Common myeloid progenitor, CD34-positive (primary cell): ENCODE data around the gene ARHGAP26.

ENCODE experiments used
- CTCF ChIA-PET: fragments of 350-600 bp; sonication (Branson Sonifier 250); formaldehyde crosslinking; loops from one replicate; lab custom pipeline; 2021; ENCODE audit warnings: antibody characterized with exemption; lab: Charles Lee
- POLR2A ChIA-PET: fragments of 350-600 bp; sonication (Branson Sonifier 250); formaldehyde crosslinking; loops from one replicate; lab custom pipeline; 2021; ENCODE audit warnings: antibody characterized with exemption; lab: Charles Lee
- DNase-seq, 3 donors: peaks; one replicate each; pipeline versions ENCODE4 v3.0.0 to v3.0.0-alpha.2; 2013
- H3K27ac ChIP-seq, 2 experiments: 1 replicate in 1 of 2; 2 replicates in 1 of 2; pipeline ENCODE4 v1.7.0; 2013; ENCODE audit warnings: inconsistent platforms in 2 of 2, low read length in 2 of 2, mild to moderate bottlenecking in 2 of 2, low read depth in 1 of 2, moderate library complexity in 1 of 2; ENCODE audit not compliant: severe bottlenecking in 2 of 2, insufficient read depth in 1 of 2, poor library complexity in 1 of 2
- H3K27me3 ChIP-seq, 5 experiments: replicated peaks in 2 of 5; 1 replicate in 3 of 5; 2 replicates in 2 of 5; pipeline versions ENCODE4 v1.6.1 to v1.7.0; 2013; ENCODE audit warnings: low read length in 4 of 5, mild to moderate bottlenecking in 2 of 5, moderate library complexity in 2 of 5, inconsistent platforms in 1 of 5; ENCODE audit not compliant: insufficient read depth in 5 of 5, control insufficient read depth in 4 of 5
- H3K36me3 ChIP-seq, 4 experiments: 1 replicate in 2 of 4; 2 replicates in 2 of 4; pipeline versions ENCODE4 v1.6.1 to v1.7.0; 2013; ENCODE audit warnings: low read length in 3 of 4, control low read depth in 1 of 4, mild to moderate bottlenecking in 1 of 4; ENCODE audit not compliant: control insufficient read depth in 4 of 4, insufficient read depth in 4 of 4
- H3K4me1 ChIP-seq, 4 experiments: 1 replicate in 3 of 4; 2 replicates in 1 of 4; pipeline versions ENCODE4 v1.6.1 to v1.7.1; 2013; ENCODE audit warnings: low read length in 3 of 4, mild to moderate bottlenecking in 3 of 4, control low read depth in 1 of 4, inconsistent platforms in 1 of 4, moderate library complexity in 1 of 4; ENCODE audit not compliant: control insufficient read depth in 4 of 4, insufficient read depth in 4 of 4; ENCODE audit errors: control extremely low read depth in 1 of 4
- H3K4me3 ChIP-seq, 7 experiments: 1 replicate in 4 of 7; 2 replicates in 3 of 7; pipeline versions ENCODE4 v1.5.1 to v1.7.0; 2013; ENCODE audit warnings: mild to moderate bottlenecking in 7 of 7, low read length in 6 of 7, moderate library complexity in 6 of 7, inconsistent platforms in 2 of 7, low read depth in 2 of 7, control low read depth in 1 of 7; ENCODE audit not compliant: insufficient read depth in 4 of 7, control insufficient read depth in 1 of 7; ENCODE audit errors: extremely low read depth in 1 of 7
- H3K9me3 ChIP-seq, 5 experiments: 1 replicate in 4 of 5; 2 replicates in 1 of 5; pipeline versions ENCODE4 v1.6.1 to v1.7.1; 2013; ENCODE audit warnings: low read length in 4 of 5, mild to moderate bottlenecking in 2 of 5, inconsistent platforms in 1 of 5, low read depth in 1 of 5, moderate library complexity in 1 of 5; ENCODE audit not compliant: control insufficient read depth in 4 of 5, insufficient read depth in 2 of 5; ENCODE audit errors: control extremely low read depth in 1 of 5
- WGBS: methylation state at CpG from one replicate; pipeline ENCODE4 v1.1.5; 2013; ENCODE audit not compliant: insufficient coverage; 5-methylcytosine and 5-hydroxymethylcytosine counted together

Gene ARHGAP26

DNA sequence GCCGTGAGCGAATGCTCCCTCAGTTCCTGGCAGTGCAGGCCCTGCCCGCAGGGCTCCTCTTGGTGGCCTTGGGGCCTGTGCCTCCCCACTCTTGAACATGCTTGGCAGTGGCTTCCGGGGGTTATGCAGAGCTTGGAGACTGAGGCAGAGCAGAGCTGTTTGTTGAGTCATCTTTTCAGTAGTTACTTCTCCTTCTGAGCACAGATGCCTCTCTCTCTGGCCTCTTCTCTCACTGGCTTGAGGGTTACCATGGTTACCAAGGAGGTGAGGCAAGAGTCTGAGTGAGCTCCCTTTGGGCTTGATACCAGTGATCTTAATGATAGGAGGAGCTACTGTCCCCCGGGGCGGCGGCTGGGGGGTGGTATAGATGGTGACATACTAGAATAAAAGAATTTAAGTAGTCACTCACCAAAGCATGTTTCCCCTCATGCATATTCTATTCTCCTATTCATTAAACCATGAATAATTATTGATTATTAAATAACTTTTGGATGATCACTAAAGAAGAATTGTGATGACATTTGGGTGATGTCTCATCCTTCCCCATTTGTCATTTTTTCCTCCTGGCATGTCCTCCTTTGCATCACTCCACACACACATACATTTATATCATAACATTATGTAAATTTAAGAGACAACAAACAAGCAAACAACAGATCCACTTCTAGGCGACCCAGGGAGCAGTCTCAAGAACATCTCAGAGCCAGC lies 111.1 kb downstream of the ARHGAP26 start:
- no peaks in the 10 kb centered on the region for H3K27me3 ChIP-seq
- H3K27ac ChIP-seq = peak overlapping the region in 1 of 2 experiments; percentile 45
- 96% methylated on average over 4 of the region's 8 CpGs for WGBS
- peaks cover 0 to 3% (median 0%) of the 10 kb centered on the region in 4 experiments for H3K36me3 ChIP-seq
- DNase-seq = peak; percentile 63 to 93 (median 93)
- CTCF ChIA-PET = interaction anchor here (0.5 to 27.9 kb wide), 29 partner anchors 9 to 274 kb away, joined by 3 to 1011 read pairs (median 5); partner anchors contain the start of gene ARHGAP26
- H3K9me3 ChIP-seq = no peaks in the 10 kb centered on the region
- POLR2A ChIA-PET = interaction anchor here (0.7 to 1.7 kb wide), 2 partner anchors 164 to 698 kb away, joined by 4 to 8 read pairs; no protein-coding TSS in a partner anchor
- no peak overlapping the region for H3K4me3 ChIP-seq
- peaks cover 4 to 12% (median 8%) of the 10 kb centered on the region in 4 experiments for H3K4me1 ChIP-seq

DNA sequence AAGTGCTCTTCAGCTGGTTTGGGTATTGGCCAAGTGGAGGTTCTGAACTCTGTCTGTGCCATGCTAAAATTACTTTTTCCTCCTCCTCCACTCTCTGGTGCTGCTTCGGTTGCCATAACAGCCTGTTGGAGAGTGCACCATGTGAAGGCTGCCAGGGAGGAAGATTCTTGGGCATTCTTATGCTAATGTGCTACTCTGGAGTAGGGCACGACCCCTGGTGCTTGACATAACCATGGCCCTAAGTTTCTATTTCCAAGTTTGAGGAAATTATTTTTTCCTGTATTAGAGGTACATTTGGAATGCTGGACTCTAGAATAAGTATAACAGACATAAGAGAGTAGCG lies 111.6 kb downstream of the ARHGAP26 start:
- DNase-seq = no peak
- WGBS = 100% methylated on average over 2 of the region's 3 CpGs
- Histone ChIP-seq H3K4me1 (peaks cover 4 to 12% (median 8%) of the 10 kb centered on the region in 4 experiments), H3K9me3 (no peaks in the 10 kb centered on the region), H3K27me3 (no peaks in the 10 kb centered on the region), H3K36me3 (peaks cover 0 to 3% (median 0%) of the 10 kb centered on the region in 4 experiments), H3K27ac (no peak overlapping the region), H3K4me3 (no peak overlapping the region)
- CTCF ChIA-PET = interaction anchor here (1.2 to 27.9 kb wide), 13 partner anchors 8 to 228 kb away, joined by 3 to 1011 read pairs (median 11); partner anchors contain the start of gene ARHGAP26
- POLR2A ChIA-PET = interaction anchor here (1.7 kb wide), 1 partner anchor 165 kb away, joined by 8 read pairs; no protein-coding TSS in a partner anchor

DNA sequence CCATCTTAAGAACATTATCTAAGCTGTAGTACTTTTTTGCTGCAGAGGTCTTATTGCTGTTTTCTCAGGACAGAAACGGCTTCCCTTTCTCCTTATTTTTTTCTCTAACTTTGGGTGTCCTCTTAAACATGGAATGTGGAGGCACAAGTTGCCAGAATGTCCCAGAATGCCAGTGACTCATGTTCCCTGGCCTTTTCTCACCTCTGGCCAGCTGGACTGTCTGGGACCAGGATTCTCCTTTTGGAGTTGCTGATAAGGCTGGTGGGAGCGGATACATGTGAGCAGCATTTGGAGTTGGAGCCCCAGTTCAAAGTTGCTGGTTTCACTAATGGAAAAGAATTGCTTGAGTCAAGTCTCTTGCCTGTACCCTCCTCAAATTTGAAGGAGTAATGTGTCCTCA lies 112.8 kb downstream of the ARHGAP26 start:
- no peak for DNase-seq
- H3K9me3 ChIP-seq = no peaks in the 10 kb centered on the region
- H3K27me3 ChIP-seq = no peaks in the 10 kb centered on the region
- H3K36me3 ChIP-seq = peaks cover 0 to 7% (median 0%) of the 10 kb centered on the region in 4 experiments
- no peak overlapping the region for H3K27ac ChIP-seq
- H3K4me3 ChIP-seq = no peak overlapping the region
- ChIA-PET CTCF (interaction anchor here (0.8 to 27.9 kb wide), 11 partner anchors 8 to 273 kb away, joined by 3 to 1011 read pairs (median 3); partner anchors contain the start of gene ARHGAP26), POLR2A (no interaction called here)
- WGBS = 96% methylated on average over 2 of the region's 2 CpGs
- H3K4me1 ChIP-seq = peaks cover 4 to 12% (median 8%) of the 10 kb centered on the region in 4 experiments

DNA sequence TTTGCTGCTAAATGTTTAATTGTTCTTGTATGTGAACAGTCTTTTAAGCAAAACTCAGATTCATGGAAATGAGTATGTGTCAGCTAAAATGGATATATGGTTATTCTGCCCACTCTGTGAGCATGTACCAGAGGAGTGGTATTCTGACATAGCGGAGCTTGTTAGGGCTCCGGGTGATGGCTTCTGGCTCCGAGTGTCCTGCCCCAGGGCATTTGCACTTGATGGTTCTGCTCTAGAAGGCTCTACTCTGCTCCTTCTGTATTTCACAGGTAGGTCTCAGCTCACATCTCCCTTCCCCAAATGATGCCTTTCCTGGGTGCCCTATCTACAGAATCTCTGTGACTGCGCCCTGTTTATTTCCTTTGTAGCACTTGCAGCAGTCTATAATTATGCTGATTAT lies 113.3 kb downstream of the ARHGAP26 start:
- DNase-seq = no peak
- POLR2A ChIA-PET = no interaction called here
- H3K27ac ChIP-seq = no peak overlapping the region
- H3K9me3 ChIP-seq = no peaks in the 10 kb centered on the region
- CTCF ChIA-PET = interaction anchor here (1.1 to 27.9 kb wide), 7 partner anchors 8 to 173 kb away, joined by 3 to 1011 read pairs (median 36); partner anchors contain the start of gene ARHGAP26
- peaks cover 0 to 7% (median 0%) of the 10 kb centered on the region in 4 experiments for H3K36me3 ChIP-seq
- H3K4me1 ChIP-seq = peaks cover 4 to 12% (median 8%) of the 10 kb centered on the region in 4 experiments
- no peak overlapping the region for H3K4me3 ChIP-seq
- 97% methylated on average over 3 of the region's 4 CpGs for WGBS
- no peaks in the 10 kb centered on the region for H3K27me3 ChIP-seq

DNA sequence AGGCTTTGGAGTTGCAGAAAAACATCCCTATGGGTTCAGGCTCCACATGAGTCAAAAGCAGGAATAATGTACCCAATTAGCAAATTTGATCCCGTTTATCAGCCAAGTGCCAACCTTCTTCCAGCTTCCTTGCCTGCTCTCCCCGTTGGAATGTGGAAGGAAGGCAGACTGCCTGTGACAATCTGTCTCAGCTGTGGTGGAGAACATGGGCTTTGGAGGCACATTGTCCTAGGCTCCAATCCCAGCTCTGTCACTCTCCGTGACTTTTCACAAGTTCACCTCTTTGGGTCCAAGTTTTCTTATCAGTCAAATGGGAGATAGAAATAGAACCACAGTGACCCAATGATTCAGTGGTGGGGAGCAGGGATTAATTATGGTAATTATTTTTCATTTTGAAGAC lies 113.9 kb downstream of the ARHGAP26 start:
- Histone ChIP-seq H3K27me3 (no peaks in the 10 kb centered on the region), H3K4me3 (no peak overlapping the region), H3K4me1 (peaks cover 4 to 12% (median 8%) of the 10 kb centered on the region in 4 experiments), H3K36me3 (peaks cover 0 to 7% (median 0%) of the 10 kb centered on the region in 4 experiments), H3K27ac (no peak overlapping the region), H3K9me3 (no peaks in the 10 kb centered on the region)
- POLR2A ChIA-PET = no interaction called here
- WGBS = 84% methylated on average over 2 of the region's 3 CpGs
- CTCF ChIA-PET = interaction anchor here (1.9 to 27.9 kb wide), 5 partner anchors 14 to 173 kb away, joined by 5 to 1011 read pairs (median 86); partner anchors contain the start of gene ARHGAP26
- DNase-seq = no peak

DNA sequence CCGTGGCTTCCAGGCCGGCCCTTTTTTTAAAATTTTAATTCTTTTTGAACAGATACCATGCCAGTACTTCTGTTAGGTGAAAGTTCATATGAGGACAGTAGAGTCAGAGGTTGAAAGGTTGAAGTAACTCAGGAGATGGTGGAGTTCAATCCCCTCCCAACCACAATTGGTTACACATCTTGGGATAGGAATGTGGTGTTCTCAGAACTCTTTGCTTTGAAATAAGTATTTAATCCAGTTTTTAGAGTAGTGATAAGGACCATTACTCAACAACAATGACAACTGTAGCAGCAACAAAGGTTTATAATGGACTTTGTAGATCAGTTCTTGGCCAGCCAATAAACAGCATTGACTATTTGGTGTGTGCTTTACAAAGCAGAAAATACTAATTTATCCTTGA lies 116.0 kb downstream of the ARHGAP26 start:
- no peak overlapping the region for H3K4me3 ChIP-seq
- H3K27ac ChIP-seq = no peak overlapping the region
- ChIA-PET POLR2A (no interaction called here), CTCF (interaction anchor here (0.9 to 27.9 kb wide), 8 partner anchors 12 to 230 kb away, joined by 3 to 1011 read pairs (median 12); no protein-coding TSS in a partner anchor)
- peaks cover 0 to 5% (median under 1%) of the 10 kb centered on the region in 4 experiments for H3K4me1 ChIP-seq
- no CpG with 5 or more reads among the region's 2 CpGs for WGBS
- H3K36me3 ChIP-seq = peaks cover 0 to 7% (median 0%) of the 10 kb centered on the region in 4 experiments
- H3K9me3 ChIP-seq = no peaks in the 10 kb centered on the region
- no peak for DNase-seq
- H3K27me3 ChIP-seq = no peaks in the 10 kb centered on the region
